IMR-90 (cell line): ENCODE data around the gene ABHD13. TPM values are rescaled to one million over a fixed set of nuclear protein-coding genes. Genes with fewer than 3 reads are reported as not detected.

Experiments used
- ATAC-seq: fragments of 200-7000 bp; cut with Tn5 transposase; 2 replicates; pipeline ENCODE4 v1.9.1; 2020; ENCODE audit warnings: low read depth, mild to moderate bottlenecking, moderate library complexity
- BruUV-seq: library from RNA; stranded (reverse); fragments of 400-500 nt; replicated peaks from 2 replicates; lab custom pipeline; 2021; lab: Mats Ljungman, UMichigan
- CTCF ChIA-PET: fragments of 300-600 bp; formaldehyde crosslinking; extraction: SDS; loops from one replicate; lab custom pipeline; 2021; ENCODE audit warnings: antibody characterized with exemption; lab: Yijun Ruan, JAX
- POLR2A ChIA-PET: fragments of 300-600 bp; sonication (Branson Sonifier 250); formaldehyde crosslinking; loops from one replicate; lab custom pipeline; 2022; ENCODE audit warnings: antibody characterized with exemption; ENCODE audit not compliant: unreplicated experiment; lab: Charles Lee
- DNase-seq: peaks from one replicate; pipeline ENCODE4 v3.0.0; 2013
- H2AFZ ChIP-seq: replicated peaks from 2 replicates; pipeline ENCODE3; 2013; ENCODE audit warnings: low read length, mild to moderate bottlenecking; ENCODE audit not compliant: poor library complexity
- H2AK5ac ChIP-seq: 2 replicates; pipeline ENCODE4 v1.6.1; 2013; ENCODE audit warnings: low read depth, low read length, inconsistent platforms
- H2AK9ac ChIP-seq: replicated peaks from 2 replicates; pipeline ENCODE3; 2013; ENCODE audit warnings: mild to moderate bottlenecking, low read depth, low read length, moderate library complexity; ENCODE audit not compliant: poor library complexity
- H2BK120ac ChIP-seq: 2 replicates; pipeline ENCODE4 v1.6.1; 2013; ENCODE audit warnings: low read depth, low read length, inconsistent platforms
- H2BK15ac ChIP-seq: 3 replicates; pipeline ENCODE4 v1.6.1; 2013; ENCODE audit warnings: low read depth, low read length, inconsistent platforms
- H2BK20ac ChIP-seq: 2 replicates; pipeline ENCODE4 v1.6.1; 2013; ENCODE audit warnings: low read depth, mild to moderate bottlenecking, inconsistent platforms, low read length, moderate library complexity
- H2BK5ac ChIP-seq: 2 replicates; pipeline ENCODE4 v1.6.1; 2013; ENCODE audit warnings: mild to moderate bottlenecking, low read depth, low read length, inconsistent platforms; ENCODE audit not compliant: poor library complexity, severe bottlenecking
- H3K14ac ChIP-seq: replicated peaks from 2 replicates; pipeline ENCODE4 v1.6.1; 2013; ENCODE audit warnings: low read depth, low read length, inconsistent platforms
- H3K18ac ChIP-seq: 2 replicates; pipeline ENCODE4 v1.6.1; 2013; ENCODE audit warnings: low read depth, low read length, control low read depth
- H3K23ac ChIP-seq: 2 replicates; pipeline ENCODE4 v1.6.1; 2013; ENCODE audit warnings: low read depth, low read length, inconsistent platforms
- H3K27ac ChIP-seq: 2 replicates; pipeline ENCODE4 v1.5.1; 2013; ENCODE audit warnings: mild to moderate bottlenecking, control low read depth, low read length; ENCODE audit not compliant: insufficient read depth
- H3K27me3 ChIP-seq: 2 replicates; pipeline ENCODE4 v1.6.1; 2013; ENCODE audit warnings: low read length; ENCODE audit not compliant: control insufficient read depth, insufficient read depth
- H3K36me3 ChIP-seq: 2 replicates; pipeline ENCODE4 v1.6.1; 2013; ENCODE audit warnings: low read length, mixed read lengths; ENCODE audit not compliant: control insufficient read depth, insufficient read depth
- H3K4ac ChIP-seq: 2 replicates; pipeline ENCODE4 v1.6.1; 2013; ENCODE audit warnings: low read depth, low read length, inconsistent platforms
- H3K4me1 ChIP-seq: 2 replicates; pipeline ENCODE4 v1.6.1; 2013; ENCODE audit warnings: low read length, mixed read lengths; ENCODE audit not compliant: control insufficient read depth, insufficient read depth
- H3K4me2 ChIP-seq: 2 replicates; pipeline ENCODE4 v1.6.1; 2013; ENCODE audit warnings: low read depth, mild to moderate bottlenecking, control low read depth, low read length, moderate library complexity
- H3K4me3 ChIP-seq: 2 replicates; pipeline ENCODE4 v1.5.1; 2013; ENCODE audit warnings: low read depth, mild to moderate bottlenecking, control low read depth, low read length, moderate library complexity; ENCODE audit not compliant: insufficient read depth
- H3K56ac ChIP-seq: 2 replicates; pipeline ENCODE4 v1.6.1; 2013; ENCODE audit warnings: low read length, inconsistent platforms; ENCODE audit not compliant: insufficient read depth; ENCODE audit errors: extremely low read depth
- H3K79me1 ChIP-seq, 2 experiments: 2 replicates each; pipeline ENCODE4 v1.6.1; 2013; ENCODE audit warnings: low read length in 2 of 2, inconsistent platforms in 1 of 2, low read depth in 1 of 2
- H3K9ac ChIP-seq: 2 replicates; pipeline ENCODE4 v1.6.1; 2013; ENCODE audit warnings: low read depth, low read length, control low read depth
- H3K9me1 ChIP-seq: 2 replicates; pipeline ENCODE4 v1.6.1; 2013; ENCODE audit warnings: low read length, inconsistent platforms; ENCODE audit not compliant: insufficient read depth
- H3K9me3 ChIP-seq: 2 replicates; pipeline ENCODE4 v1.6.1; 2013; ENCODE audit warnings: low read length; ENCODE audit not compliant: control insufficient read depth, insufficient read depth
- H4K20me1 ChIP-seq: 2 replicates; pipeline ENCODE4 v1.6.1; 2013; ENCODE audit warnings: low read length, inconsistent platforms; ENCODE audit not compliant: insufficient read depth
- H4K5ac ChIP-seq: 2 replicates; pipeline ENCODE4 v1.6.1; 2013; ENCODE audit warnings: mild to moderate bottlenecking, low read depth, low read length, control low read depth
- H4K8ac ChIP-seq, 2 experiments: 2 replicates each; pipeline ENCODE4 v1.6.1; 2013; ENCODE audit warnings: low read depth in 2 of 2, low read length in 2 of 2, control low read depth in 1 of 2, inconsistent platforms in 1 of 2
- H4K91ac ChIP-seq: 2 replicates; pipeline ENCODE4 v1.6.1; 2013; ENCODE audit warnings: low read depth, low read length, inconsistent platforms; ENCODE audit not compliant: insufficient read depth
- BHLHE40 ChIP-seq: fragments of 150-350 bp; IDR thresholded peaks from 2 replicates; pipeline ENCODE4 v1.6.1; 2016; ENCODE audit warnings: mild to moderate bottlenecking, low read depth, low read length
- CEBPB ChIP-seq: IDR thresholded peaks from 2 replicates; pipeline ENCODE4 v1.6.1; 2012; ENCODE audit warnings: low read depth, low read length, improper control_type of control experiment
- CHD1 ChIP-seq: IDR thresholded peaks from 2 replicates; pipeline ENCODE4 v1.6.1; 2012; ENCODE audit warnings: low read depth, low read length, improper control_type of control experiment
- FOS ChIP-seq: fragments of 150-350 bp; IDR thresholded peaks from 2 replicates; pipeline ENCODE4 v1.6.1; 2016; ENCODE audit warnings: low read depth, low read length
- MAFK ChIP-seq: IDR thresholded peaks from 2 replicates; pipeline ENCODE4 v1.6.1; 2012; ENCODE audit warnings: low read depth, low read length, improper control_type of control experiment
- MAZ ChIP-seq: IDR thresholded peaks from 2 replicates; pipeline ENCODE4 v1.6.1; 2012; ENCODE audit warnings: low read depth, mild to moderate bottlenecking, low read length, improper control_type of control experiment, moderate library complexity, borderline replicate concordance
- MXI1 ChIP-seq: IDR thresholded peaks from 2 replicates; pipeline ENCODE4 v1.6.1; 2012; ENCODE audit warnings: low read depth, mild to moderate bottlenecking, low read length, moderate library complexity, borderline replicate concordance
- RAD21 ChIP-seq: IDR thresholded peaks from 2 replicates; pipeline ENCODE4 v1.6.1; 2012; ENCODE audit warnings: low read length, improper control_type of control experiment
- RCOR1 ChIP-seq: IDR thresholded peaks from 2 replicates; pipeline ENCODE4 v1.6.1; 2012; ENCODE audit warnings: mild to moderate bottlenecking, low read length, improper control_type of control experiment; ENCODE audit not compliant: insufficient replicate concordance
- WGBS, 2 experiments: methylation state at CpG; one replicate each; pipeline versions ENCODE4 v1.1.5 to v1.1.7; 2013; ENCODE audit warnings: missing lambda C conversion rate in 2 of 2; ENCODE audit not compliant: insufficient read length in 1 of 2; ENCODE audit errors: extremely low coverage in 2 of 2; 5-methylcytosine and 5-hydroxymethylcytosine counted together
- dilution Hi-C: fragments of 300-500 bp; cut with HindIII; formaldehyde crosslinking; loops from one replicate; pipeline ENCODE4 v1.14.3; 2018; ENCODE audit warnings: low sequenced_read_pairs; ENCODE audit not compliant: unreplicated experiment
- in situ Hi-C: fragments of 300-500 bp; cut with MboI; formaldehyde crosslinking; loops from 3 replicates; pipeline ENCODE4 v1.14.3; 2019; ENCODE audit warnings: low sequenced_read_pairs, inconsistent platforms, mixed read lengths
- intact Hi-C: fragments of 100-400 bp; cut with micrococcal nuclease; formaldehyde crosslinking; loops from 2 replicates; pipeline ENCODE4 v1.10.0; 2022
- polyA plus RNA-seq, 3 experiments: library from polyadenylated mRNA; depleted of rRNA; stranded (reverse); fragments of >200 nt; gene quantifications; 2 replicates each; pipeline ENCODE4 v1.2.3, GENCODE V29; 2012; ENCODE audit warnings: low replicate concordance in 1 of 3
- total RNA-seq: library from RNA; depleted of rRNA; stranded (reverse); fragments of >200 nt; gene quantifications from 2 replicates; pipeline ENCODE4 v1.2.3, GENCODE V29; 2012
- TF ChIP-seq, protein P1 (sequence below): fragments of 150-350 bp; IDR thresholded peaks from 2 replicates; pipeline ENCODE4 v1.6.1; 2017; ENCODE audit warnings: mild to moderate bottlenecking, antibody characterized with exemption, low read length, low read depth
- TF ChIP-seq, protein P2 (sequence below): conservative IDR thresholded peaks from 2 replicates; pipeline ENCODE4 v1.5.1; 2012; ENCODE audit warnings: mild to moderate bottlenecking, low read depth, low read length, improper control_type of control experiment
- TF ChIP-seq, protein P3 (sequence below): fragments of 150-350 bp; IDR thresholded peaks from 2 replicates; pipeline ENCODE4 v1.6.1; 2016; ENCODE audit warnings: low read depth, mild to moderate bottlenecking, low read length, moderate library complexity, borderline replicate concordance

The ABHD13 gene
- total and polyA plus RNA-seq, 2 of the 4 experiments (the other 2 are of a cell fraction), result 4.0 to 4.1 TPM

DNA sequence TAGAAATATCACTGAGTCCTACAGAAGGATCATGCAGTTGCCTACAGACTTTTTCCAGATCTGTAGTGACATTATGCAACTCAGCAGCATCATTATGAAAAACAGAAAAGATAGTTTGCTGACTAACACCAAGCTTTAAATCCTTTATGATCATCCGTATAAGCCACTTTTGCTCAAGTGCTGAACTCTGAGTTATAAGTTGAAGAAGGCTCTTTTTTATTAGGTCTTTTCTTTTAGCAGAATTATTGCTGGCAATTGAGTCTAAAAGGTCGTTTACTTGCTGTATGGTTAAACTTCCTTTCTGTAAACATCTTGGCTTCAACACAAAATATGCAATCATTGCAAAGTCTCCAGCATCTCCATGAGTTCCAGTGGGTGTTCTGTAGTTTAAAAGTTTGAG lies 7.6 kb upstream of the ABHD13 start:
- Histone ChIP-seq H3K18ac (no peak overlapping the region), H3K4ac (no peak overlapping the region), H4K8ac (no peak overlapping the region), H3K9me1 (0 out of 2 replicates have a peak, but pooled peaks cover 5% of the 10 kb centered on the region), H3K4me1 (peaks cover 3% of the 10 kb centered on the region), H2BK15ac (no peak overlapping the region), H3K14ac (no peak overlapping the region), H3K27me3 (no peaks in the 10 kb centered on the region), H4K20me1 (no peaks in the 10 kb centered on the region), H3K9me3 (no peaks in the 10 kb centered on the region), H2BK20ac (no peak overlapping the region), H3K4me3 (no peak overlapping the region), H4K91ac (no peak overlapping the region), H3K36me3 (peaks cover 6% of the 10 kb centered on the region), H2AK5ac (no peak overlapping the region), H3K56ac (no peak overlapping the region), H2AK9ac (no peak overlapping the region), H3K79me1 (peaks cover 8 to 15% of the 10 kb centered on the region in 2 experiments; a peak in 3 of 4 replicates), H3K9ac (no peak overlapping the region), H2AFZ (no peak overlapping the region), H2BK120ac (no peak overlapping the region), H3K27ac (no peak overlapping the region), H4K5ac (no peak overlapping the region), H2BK5ac (no peak overlapping the region), H3K4me2 (no peak overlapping the region), H3K23ac (no peak overlapping the region)
- in situ Hi-C loops, result no loop called here
- TF ChIP-seq CEBPB (no peak), RAD21 (no peak), FOS (no peak), BHLHE40 (no peak), MAFK (no peak), RCOR1 (no peak), MAZ (no peak), MXI1 (no peak), CHD1 (no peak)
- TF ChIP-seq, protein P1, sequence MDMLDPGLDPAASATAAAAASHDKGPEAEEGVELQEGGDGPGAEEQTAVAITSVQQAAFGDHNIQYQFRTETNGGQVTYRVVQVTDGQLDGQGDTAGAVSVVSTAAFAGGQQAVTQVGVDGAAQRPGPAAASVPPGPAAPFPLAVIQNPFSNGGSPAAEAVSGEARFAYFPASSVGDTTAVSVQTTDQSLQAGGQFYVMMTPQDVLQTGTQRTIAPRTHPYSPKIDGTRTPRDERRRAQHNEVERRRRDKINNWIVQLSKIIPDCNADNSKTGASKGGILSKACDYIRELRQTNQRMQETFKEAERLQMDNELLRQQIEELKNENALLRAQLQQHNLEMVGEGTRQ, result no peak
- TF ChIP-seq, protein P2, sequence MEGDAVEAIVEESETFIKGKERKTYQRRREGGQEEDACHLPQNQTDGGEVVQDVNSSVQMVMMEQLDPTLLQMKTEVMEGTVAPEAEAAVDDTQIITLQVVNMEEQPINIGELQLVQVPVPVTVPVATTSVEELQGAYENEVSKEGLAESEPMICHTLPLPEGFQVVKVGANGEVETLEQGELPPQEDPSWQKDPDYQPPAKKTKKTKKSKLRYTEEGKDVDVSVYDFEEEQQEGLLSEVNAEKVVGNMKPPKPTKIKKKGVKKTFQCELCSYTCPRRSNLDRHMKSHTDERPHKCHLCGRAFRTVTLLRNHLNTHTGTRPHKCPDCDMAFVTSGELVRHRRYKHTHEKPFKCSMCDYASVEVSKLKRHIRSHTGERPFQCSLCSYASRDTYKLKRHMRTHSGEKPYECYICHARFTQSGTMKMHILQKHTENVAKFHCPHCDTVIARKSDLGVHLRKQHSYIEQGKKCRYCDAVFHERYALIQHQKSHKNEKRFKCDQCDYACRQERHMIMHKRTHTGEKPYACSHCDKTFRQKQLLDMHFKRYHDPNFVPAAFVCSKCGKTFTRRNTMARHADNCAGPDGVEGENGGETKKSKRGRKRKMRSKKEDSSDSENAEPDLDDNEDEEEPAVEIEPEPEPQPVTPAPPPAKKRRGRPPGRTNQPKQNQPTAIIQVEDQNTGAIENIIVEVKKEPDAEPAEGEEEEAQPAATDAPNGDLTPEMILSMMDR, result no peak
- TF ChIP-seq, protein P3, sequence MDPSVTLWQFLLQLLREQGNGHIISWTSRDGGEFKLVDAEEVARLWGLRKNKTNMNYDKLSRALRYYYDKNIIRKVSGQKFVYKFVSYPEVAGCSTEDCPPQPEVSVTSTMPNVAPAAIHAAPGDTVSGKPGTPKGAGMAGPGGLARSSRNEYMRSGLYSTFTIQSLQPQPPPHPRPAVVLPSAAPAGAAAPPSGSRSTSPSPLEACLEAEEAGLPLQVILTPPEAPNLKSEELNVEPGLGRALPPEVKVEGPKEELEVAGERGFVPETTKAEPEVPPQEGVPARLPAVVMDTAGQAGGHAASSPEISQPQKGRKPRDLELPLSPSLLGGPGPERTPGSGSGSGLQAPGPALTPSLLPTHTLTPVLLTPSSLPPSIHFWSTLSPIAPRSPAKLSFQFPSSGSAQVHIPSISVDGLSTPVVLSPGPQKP, result no peak
- ATAC-seq, result no peak
- no TSS peak for BruUV-seq
- ChIA-PET POLR2A (no interaction called here), CTCF (no interaction called here)
- WGBS, 2 experiments, result no CpG with 5 or more reads among the region's 2 CpGs
- dilution Hi-C loops, result no loop called here
- no peak for DNase-seq
- intact Hi-C loops, result no loop called here
